ENCODE data around the gene NPTN. TPM values are rescaled to one million over a fixed set of nuclear protein-coding genes. Genes with fewer than 3 reads are reported as not detected.

Gene NPTN
- total and polyA plus RNA-seq, 5 donors from 2014 or later = 35.4 to 45.3 (median 37.5) TPM

DNA sequence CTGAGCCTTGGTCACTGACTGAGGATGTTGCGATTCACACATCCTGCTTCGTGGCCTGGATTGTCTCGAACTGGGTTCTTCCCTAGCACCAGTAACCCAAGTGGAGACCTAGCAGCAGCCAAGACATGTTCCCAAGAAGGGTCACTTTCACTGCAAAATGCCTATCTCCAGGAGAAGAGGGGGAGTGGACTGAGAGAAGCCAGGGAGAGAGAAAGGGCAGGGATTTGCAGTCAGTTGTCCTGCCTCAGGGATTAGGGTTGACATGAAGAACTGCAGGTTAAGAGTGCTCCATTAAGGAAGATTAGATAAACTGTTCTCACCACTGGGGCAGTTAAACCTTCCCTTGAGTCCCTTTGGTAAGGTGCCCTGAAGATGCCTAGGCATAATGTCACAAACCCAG lies 45.3 kb upstream of the NPTN start:
- peaks cover 0 to 6% (median 2%) of the 10 kb centered on the region in 4 donors for H3K4me1 Mint-ChIP-seq
- no peaks in the 10 kb centered on the region for H3K36me3 ChIP-seq (ENCODE audit: control insufficient read depth, insufficient read depth, low read length)
- no peaks in the 10 kb centered on the region for H3K9me3 ChIP-seq (ENCODE audit: control insufficient read depth in 2 of 2, low read length in 2 of 2)
- no peak overlapping the region for H3K27ac Mint-ChIP-seq
- H3K27me3 Mint-ChIP-seq = peaks cover 34% of the 10 kb centered on the region
- no peak overlapping the region for H3K27ac ChIP-seq (ENCODE audit: insufficient read depth, low read length, poor library complexity, severe bottlenecking)
- no peak for DNase-seq
- no peaks in the 10 kb centered on the region for H3K9me3 Mint-ChIP-seq
- no peak overlapping the region for H3K4me3 ChIP-seq (ENCODE audit: low read depth, low read length)
- H3K4me1 ChIP-seq (ENCODE audit: control insufficient read depth, insufficient read depth, low read length, poor library complexity, severe bottlenecking) = no peaks in the 10 kb centered on the region
- no peak overlapping the region for H3K4me3 Mint-ChIP-seq
- H3K36me3 Mint-ChIP-seq = no peaks in the 10 kb centered on the region
- no peak for ATAC-seq (ENCODE audit: low read depth in 2 of 2)
- peaks cover 5% of the 10 kb centered on the region for H3K27me3 ChIP-seq (ENCODE audit: control insufficient read depth, insufficient read depth, low read length)

DNA sequence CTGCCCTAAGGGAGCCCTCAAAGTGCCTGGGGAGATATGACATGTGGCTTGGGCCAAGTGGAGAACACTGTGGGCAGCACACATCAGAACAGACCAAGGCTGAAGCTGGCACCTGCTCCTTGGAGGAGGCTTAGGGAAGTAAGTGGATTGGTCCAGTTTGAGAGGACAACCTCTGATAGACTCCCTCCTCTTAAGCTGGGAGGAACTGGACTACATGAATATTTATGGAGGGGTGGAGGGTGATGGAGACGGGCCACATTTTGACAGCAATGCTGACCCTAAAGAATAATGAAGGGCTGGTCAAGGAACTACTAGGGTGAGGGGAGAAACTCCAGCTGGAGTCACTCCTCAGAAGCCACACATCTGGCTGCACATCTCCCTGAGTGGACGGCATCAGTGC lies 44.5 kb upstream of the NPTN start:
- Histone ChIP-seq H3K9me3 (ENCODE audit: control insufficient read depth in 2 of 2, low read length in 2 of 2) (no peaks in the 10 kb centered on the region), H3K36me3 (ENCODE audit: control insufficient read depth, insufficient read depth, low read length) (no peaks in the 10 kb centered on the region), H3K27me3 (ENCODE audit: control insufficient read depth, insufficient read depth, low read length) (peaks cover 9% of the 10 kb centered on the region), H3K27ac (ENCODE audit: insufficient read depth, low read length, poor library complexity, severe bottlenecking) (no peak overlapping the region), H3K4me1 (ENCODE audit: control insufficient read depth, insufficient read depth, low read length, poor library complexity, severe bottlenecking) (no peaks in the 10 kb centered on the region), H3K4me3 (ENCODE audit: low read depth, low read length) (no peak overlapping the region)
- Mint-ChIP-seq H3K27ac (no peak overlapping the region), H3K4me3 (no peak overlapping the region), H3K4me1 (peaks cover 0 to 4% (median 0%) of the 10 kb centered on the region in 4 donors), H3K9me3 (no peaks in the 10 kb centered on the region), H3K36me3 (no peaks in the 10 kb centered on the region), H3K27me3 (peaks cover 32% of the 10 kb centered on the region)
- DNase-seq (no peak), ATAC-seq (ENCODE audit: low read depth in 2 of 2) (no peak)

DNA sequence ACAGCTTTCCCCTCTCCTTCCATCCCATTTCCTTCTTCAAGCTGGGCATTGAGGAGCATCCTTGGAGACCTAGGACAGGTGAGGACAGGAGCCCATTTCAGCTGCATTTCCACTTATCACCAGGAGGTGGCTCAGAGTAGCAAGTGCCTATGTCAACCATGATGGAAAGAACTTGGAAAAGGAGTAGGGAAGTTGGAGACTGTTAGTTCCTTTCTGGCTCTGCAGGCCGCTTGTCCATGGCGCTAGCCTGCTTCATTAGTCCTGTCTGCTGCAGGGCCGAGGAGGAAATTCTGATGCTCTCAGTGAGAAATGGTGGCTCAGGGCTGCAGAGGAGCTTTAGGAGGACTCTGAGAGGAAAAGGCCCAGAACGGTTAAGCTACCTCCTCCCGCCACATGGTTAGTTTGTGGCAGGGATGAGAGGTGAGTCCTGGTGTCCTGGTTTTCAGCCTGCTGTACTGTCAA lies 44.0 kb upstream of the NPTN start:
- no peaks in the 10 kb centered on the region for H3K36me3 Mint-ChIP-seq
- no peak overlapping the region for H3K27ac Mint-ChIP-seq
- H3K4me1 Mint-ChIP-seq = peaks cover 0 to 3% (median 0%) of the 10 kb centered on the region in 4 donors
- H3K4me3 ChIP-seq (ENCODE audit: low read depth, low read length) = no peak overlapping the region
- ATAC-seq (ENCODE audit: low read depth in 2 of 2) (no peak), DNase-seq (peak; percentile 31 to 52 (median 48))
- H3K36me3 ChIP-seq (ENCODE audit: control insufficient read depth, insufficient read depth, low read length) = no peaks in the 10 kb centered on the region
- H3K27me3 ChIP-seq (ENCODE audit: control insufficient read depth, insufficient read depth, low read length) = peaks cover 10% of the 10 kb centered on the region
- H3K27me3 Mint-ChIP-seq = peaks cover 32% of the 10 kb centered on the region
- H3K9me3 Mint-ChIP-seq = no peaks in the 10 kb centered on the region
- H3K4me1 ChIP-seq (ENCODE audit: control insufficient read depth, insufficient read depth, low read length, poor library complexity, severe bottlenecking) = no peaks in the 10 kb centered on the region
- H3K27ac ChIP-seq (ENCODE audit: insufficient read depth, low read length, poor library complexity, severe bottlenecking) = no peak overlapping the region
- H3K4me3 Mint-ChIP-seq = no peak overlapping the region
- H3K9me3 ChIP-seq (ENCODE audit: control insufficient read depth in 2 of 2, low read length in 2 of 2) = no peaks in the 10 kb centered on the region

DNA sequence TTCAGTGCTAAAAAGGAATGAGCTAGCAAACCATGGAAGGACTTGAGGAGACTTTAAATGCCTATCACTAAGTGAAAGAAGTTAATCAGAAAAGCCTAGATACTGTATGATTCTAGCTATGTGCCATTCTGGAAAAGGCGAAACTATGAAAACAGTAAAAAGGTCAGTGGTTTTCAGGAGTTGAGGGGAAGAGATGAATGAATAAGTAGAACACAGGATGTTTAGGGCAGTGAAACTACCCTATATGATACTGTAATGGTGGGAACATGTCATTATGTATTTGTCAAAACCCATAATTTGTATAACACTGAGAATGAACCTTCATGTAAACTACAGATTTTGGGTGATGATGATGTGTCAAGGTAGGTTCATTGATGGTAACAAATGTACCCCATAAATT lies 41.4 kb upstream of the NPTN start:
- H3K4me3 Mint-ChIP-seq = no peak overlapping the region
- H3K27ac ChIP-seq (ENCODE audit: insufficient read depth, low read length, poor library complexity, severe bottlenecking) = no peak overlapping the region

DNA sequence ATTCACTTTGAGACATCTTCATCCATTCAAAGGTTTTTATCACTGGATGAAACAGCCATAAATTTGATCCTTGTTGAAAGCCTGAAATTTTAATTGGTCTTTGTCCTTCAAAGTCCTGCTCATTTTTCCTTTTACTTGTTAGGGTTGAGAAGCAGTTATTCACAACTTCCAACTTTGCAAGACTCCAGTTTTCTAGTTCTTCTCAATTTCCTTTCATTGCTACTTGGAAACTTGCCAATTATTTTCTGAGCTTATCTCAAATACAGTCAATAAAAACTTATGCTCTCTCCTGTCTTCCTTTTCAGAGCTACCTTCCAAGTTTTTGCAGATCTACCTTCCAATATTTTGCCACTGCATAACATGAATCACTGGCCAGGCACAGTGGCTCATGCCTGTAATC lies 27.3 kb upstream of the NPTN start:
- no peak overlapping the region for H3K27ac ChIP-seq (ENCODE audit: insufficient read depth, low read length, poor library complexity, severe bottlenecking)
- no peaks in the 10 kb centered on the region for H3K9me3 ChIP-seq (ENCODE audit: control insufficient read depth in 2 of 2, low read length in 2 of 2)
- no peak for ATAC-seq (ENCODE audit: low read depth in 2 of 2)
- H3K4me1 ChIP-seq (ENCODE audit: control insufficient read depth, insufficient read depth, low read length, poor library complexity, severe bottlenecking) = no peaks in the 10 kb centered on the region
- no peak overlapping the region for H3K27ac Mint-ChIP-seq
- no peaks in the 10 kb centered on the region for H3K36me3 ChIP-seq (ENCODE audit: control insufficient read depth, insufficient read depth, low read length)
- no peak overlapping the region for H3K4me3 ChIP-seq (ENCODE audit: low read depth, low read length)
- DNase-seq = no peak
- H3K4me1 Mint-ChIP-seq = peaks cover 0 to 4% (median 0%) of the 10 kb centered on the region in 4 donors
- peaks cover 0 to 8% (median 5%) of the 10 kb centered on the region in 7 donors for H3K9me3 Mint-ChIP-seq
- H3K36me3 Mint-ChIP-seq = no peaks in the 10 kb centered on the region
- peaks cover 27% of the 10 kb centered on the region for H3K27me3 Mint-ChIP-seq
- H3K27me3 ChIP-seq (ENCODE audit: control insufficient read depth, insufficient read depth, low read length) = peaks cover 7% of the 10 kb centered on the region
- no peak overlapping the region for H3K4me3 Mint-ChIP-seq

More for the DNA sequence above, 41.4 kb upstream of the NPTN start:
- Histone ChIP-seq H3K36me3 (ENCODE audit: control insufficient read depth, insufficient read depth, low read length) (no peaks in the 10 kb centered on the region), H3K9me3 (ENCODE audit: control insufficient read depth in 2 of 2, low read length in 2 of 2) (no peaks in the 10 kb centered on the region), H3K27me3 (ENCODE audit: control insufficient read depth, insufficient read depth, low read length) (peaks cover 11% of the 10 kb centered on the region), H3K4me1 (ENCODE audit: control insufficient read depth, insufficient read depth, low read length, poor library complexity, severe bottlenecking) (no peaks in the 10 kb centered on the region), H3K4me3 (ENCODE audit: low read depth, low read length) (no peak overlapping the region)
- Mint-ChIP-seq H3K36me3 (no peaks in the 10 kb centered on the region), H3K9me3 (no peaks in the 10 kb centered on the region), H3K4me1 (no peaks in the 10 kb centered on the region), H3K27ac (no peak overlapping the region), H3K27me3 (peaks cover 41% of the 10 kb centered on the region)
- DNase-seq = no peak
- no peak for ATAC-seq (ENCODE audit: low read depth in 2 of 2)

DNA sequence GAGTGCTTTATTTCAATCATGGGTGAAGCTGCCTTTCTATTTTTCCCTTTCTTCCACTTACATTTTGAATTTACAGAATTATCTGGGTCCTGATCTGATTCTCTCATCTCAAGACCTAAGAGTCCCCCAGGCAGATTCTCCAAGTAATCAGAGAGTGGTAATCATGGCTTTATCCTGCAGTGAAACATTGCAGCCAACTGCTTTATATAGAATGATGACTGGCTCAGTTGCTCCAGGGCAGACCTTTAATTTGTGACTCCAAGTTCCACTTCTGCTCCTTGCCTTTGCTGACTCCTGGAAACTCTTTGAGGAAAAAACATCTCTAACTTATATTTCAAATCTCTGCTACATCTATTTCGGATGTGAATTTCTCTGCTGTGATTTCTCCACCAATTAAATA lies 25.5 kb upstream of the NPTN start:
- ATAC-seq (ENCODE audit: low read depth in 2 of 2) = no peak
- no peak overlapping the region for H3K27ac ChIP-seq (ENCODE audit: insufficient read depth, low read length, poor library complexity, severe bottlenecking)
- Mint-ChIP-seq H3K27ac (no peak overlapping the region), H3K36me3 (no peaks in the 10 kb centered on the region), H3K9me3 (peaks cover 0 to 8% (median 6%) of the 10 kb centered on the region in 7 donors), H3K4me1 (peaks cover 0 to 4% (median 0%) of the 10 kb centered on the region in 4 donors), H3K4me3 (no peak overlapping the region), H3K27me3 (peaks cover 38% of the 10 kb centered on the region)
- peaks cover 9% of the 10 kb centered on the region for H3K27me3 ChIP-seq (ENCODE audit: control insufficient read depth, insufficient read depth, low read length)
- no peaks in the 10 kb centered on the region for H3K9me3 ChIP-seq (ENCODE audit: control insufficient read depth in 2 of 2, low read length in 2 of 2)
- no peak for DNase-seq
- no peaks in the 10 kb centered on the region for H3K4me1 ChIP-seq (ENCODE audit: control insufficient read depth, insufficient read depth, low read length, poor library complexity, severe bottlenecking)
- H3K36me3 ChIP-seq (ENCODE audit: control insufficient read depth, insufficient read depth, low read length) = no peaks in the 10 kb centered on the region
- H3K4me3 ChIP-seq (ENCODE audit: low read depth, low read length) = no peak overlapping the region

DNA sequence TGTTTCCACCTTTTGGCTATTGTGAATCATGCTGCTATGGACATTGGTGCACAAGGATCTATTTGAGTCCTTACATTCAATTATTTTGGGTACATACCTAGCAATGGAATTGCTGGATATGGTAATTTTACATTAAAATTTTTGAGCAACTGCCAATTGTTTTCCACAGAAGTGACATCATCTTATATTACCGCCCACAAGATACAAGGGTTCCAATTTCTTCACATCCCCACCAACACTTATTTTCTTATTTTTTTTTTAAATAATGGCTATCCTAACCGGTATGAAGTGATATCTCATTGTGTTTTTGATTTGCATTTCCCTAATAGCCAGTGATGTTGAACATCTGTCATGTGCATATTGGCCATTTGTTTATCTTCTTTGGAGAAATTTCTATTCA lies 22.5 kb upstream of the NPTN start:
- Histone ChIP-seq H3K27me3 (ENCODE audit: control insufficient read depth, insufficient read depth, low read length) (peaks cover 11% of the 10 kb centered on the region), H3K27ac (ENCODE audit: insufficient read depth, low read length, poor library complexity, severe bottlenecking) (no peak overlapping the region), H3K36me3 (ENCODE audit: control insufficient read depth, insufficient read depth, low read length) (no peaks in the 10 kb centered on the region), H3K9me3 (ENCODE audit: control insufficient read depth in 2 of 2, low read length in 2 of 2) (no peaks in the 10 kb centered on the region), H3K4me3 (ENCODE audit: low read depth, low read length) (no peak overlapping the region), H3K4me1 (ENCODE audit: control insufficient read depth, insufficient read depth, low read length, poor library complexity, severe bottlenecking) (no peaks in the 10 kb centered on the region)
- no peak overlapping the region for H3K27ac Mint-ChIP-seq
- peaks cover 0 to 3% (median 0%) of the 10 kb centered on the region in 7 donors for H3K9me3 Mint-ChIP-seq
- no peak overlapping the region for H3K4me3 Mint-ChIP-seq
- DNase-seq (no peak), ATAC-seq (ENCODE audit: low read depth in 2 of 2) (no peak)
- H3K36me3 Mint-ChIP-seq = no peaks in the 10 kb centered on the region
- H3K27me3 Mint-ChIP-seq = peaks cover 51% of the 10 kb centered on the region
- peaks cover 0 to 4% (median 0%) of the 10 kb centered on the region in 4 donors for H3K4me1 Mint-ChIP-seq

DNA sequence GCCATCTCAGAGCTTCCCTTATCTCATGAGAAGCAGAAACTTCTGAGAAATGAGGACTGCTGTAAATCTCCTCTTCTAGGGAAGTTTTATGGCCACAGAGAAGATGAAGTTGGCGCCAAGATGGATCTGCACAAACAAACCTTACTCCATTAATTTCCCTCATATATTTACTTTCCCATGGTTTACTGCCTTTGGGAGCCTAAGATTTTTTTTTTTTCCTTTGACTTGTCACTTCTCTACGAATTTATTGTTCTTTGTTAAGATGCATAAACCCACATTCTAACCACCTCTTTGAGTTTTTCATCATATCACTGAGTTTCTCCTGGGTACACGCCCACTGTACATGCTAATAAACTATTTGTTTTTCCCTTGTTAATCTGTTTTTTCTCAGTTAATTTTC lies 21.5 kb upstream of the NPTN start:
- no peaks in the 10 kb centered on the region for H3K36me3 Mint-ChIP-seq
- no peak for ATAC-seq (ENCODE audit: low read depth in 2 of 2)
- H3K4me3 Mint-ChIP-seq = no peak overlapping the region
- no peaks in the 10 kb centered on the region for H3K36me3 ChIP-seq (ENCODE audit: control insufficient read depth, insufficient read depth, low read length)
- no peak overlapping the region for H3K27ac Mint-ChIP-seq
- DNase-seq = no peak
- peaks cover 16% of the 10 kb centered on the region for H3K27me3 ChIP-seq (ENCODE audit: control insufficient read depth, insufficient read depth, low read length)
- no peak overlapping the region for H3K27ac ChIP-seq (ENCODE audit: insufficient read depth, low read length, poor library complexity, severe bottlenecking)
- H3K4me1 Mint-ChIP-seq = peaks cover 0 to 5% (median 0%) of the 10 kb centered on the region in 4 donors
- H3K27me3 Mint-ChIP-seq = peaks cover 57% of the 10 kb centered on the region
- H3K4me3 ChIP-seq (ENCODE audit: low read depth, low read length) = no peak overlapping the region
- no peaks in the 10 kb centered on the region for H3K4me1 ChIP-seq (ENCODE audit: control insufficient read depth, insufficient read depth, low read length, poor library complexity, severe bottlenecking)
- peaks cover 0 to 3% (median 0%) of the 10 kb centered on the region in 7 donors for H3K9me3 Mint-ChIP-seq
- H3K9me3 ChIP-seq (ENCODE audit: control insufficient read depth in 2 of 2, low read length in 2 of 2) = no peaks in the 10 kb centered on the region
